A549 (cell line): ENCODE data around the gene JAZF1. TPM values are rescaled to one million over a fixed set of nuclear protein-coding genes. Genes with fewer than 3 reads are reported as not detected.

Experiments
- CBX2 ChIP-seq: fragments of 200-600 bp; sonication (generic); IDR thresholded peaks from 2 replicates; pipeline ENCODE4 v1.6.1; 2016; ENCODE audit warnings: low read depth, mild to moderate bottlenecking, borderline replicate concordance
- polyA plus RNA-seq, 4 experiments: library from polyadenylated mRNA; depleted of rRNA in 3 of 4; stranded (reverse); fragments of >200 nt; fragmentation: RNase III in 1 of 4; extraction: RNeasy Plus Mini Kit Qiagen cat#74134 plus additional on column Dnase treatment in 1 of 4; gene quantifications; 2 replicates in 3 of 4; 3 replicates in 1 of 4; pipeline ENCODE4 v1.2.3, GENCODE V29; 2011 to 2017
- small RNA-seq, 6 experiments: library from RNA; depleted of rRNA; stranded (forward); fragments of <200 nt; gene quantifications; one replicate each; pipeline ENCODE3, GENCODE V24; 2012

The JAZF1 gene
- polyA plus RNA-seq, 2 of the 4 experiments (the other 2 are of a cell fraction): 1.9 to 2.8 TPM

GRCh38 chr7:27781188-27781587, 399.4 kb downstream of the JAZF1 start (continued):
- no peak for TF ChIP-seq CBX2

Small RNAs within 50 kb of the gene (small RNA-seq; reads per million reads assigned to genes)
- gene RNU6-979P: 0 reads per million in 6 experiments

Other genes starting within 250 kb of the JAZF1 start
- gene CREB5, start 231.7 kb upstream of the JAZF1 start, polyA plus RNA-seq (2011; rRNA removed): 1.5 TPM in 2 replicates
- gene CREB5, start 231.7 kb upstream of the JAZF1 start, polyA plus RNA-seq (2017; fragmentation: RNase III; extraction: RNeasy Plus Mini Kit Qiagen cat#74134 plus additional on column Dnase treatment): 0.61 to 0.88 TPM (median 0.69 TPM) in 3 replicates